Upper lobe of left lung (tissue), 4 donors: ENCODE measurements around the gene HSPB1.

Experiments
- CTCF ChIP-seq, 6 experiments: fragments of 450-650 bp in 4 of 6; fragments of 200-600 bp in 2 of 6; sonication (generic) in 2 of 6; IDR thresholded peaks; one replicate each; pipeline ENCODE4 v1.5.1; 2016 to 2019; ENCODE audit warnings: antibody characterized with exemption in 6 of 6
- POLR2A ChIP-seq, 4 donors: fragments of 450-650 bp; IDR thresholded peaks; one replicate each; pipeline ENCODE4 v1.5.1; 2016 to 2017; ENCODE audit warnings: antibody characterized with exemption in 4 of 4, mild to moderate bottlenecking in 2 of 4

- TF ChIP-seq CTCF (IDR thresholded peaks at IDR 0.05) (no peak), POLR2A (IDR thresholded peaks at IDR 0.05) (no peak)
Observed at GRCh38 chr7:76285604-76286374, 16.7 kb upstream of the HSPB1 start.
